ENCODE results near the gene EFEMP2. TPM values are rescaled to one million over a fixed set of nuclear protein-coding genes. Genes with fewer than 3 reads are reported as not detected.

EFEMP2 gene
- total RNA-seq, 2 donors from 2014 or later: 16.2 to 25.4 TPM

GRCh38 chr11:65890324-65891218 lies 18.0 kb upstream of the EFEMP2 start, which contains the start of gene CCDC85B:
Gene CCDC85B (plus strand): TSS chr11:65890673. CDS start chr11:65890784, 111 bp downstream.
- peak within 1 kb of the TSS; percentile 3 to 58 for H3K4me3 ChIP-seq
- H3K4me1 ChIP-seq: peaks cover 46% of the 10 kb centered on the region
- H3K9me3 ChIP-seq: no peaks in the 10 kb centered on the region
- intact Hi-C loops (cut with DNase I): no loop called here
- ATAC-seq (peak; percentile 80), DNase-seq (peak; percentile 97 to 98 (median 98))
- WGBS, 2 donors: 0 to 4% methylated on average over 16 to 70 of the region's 94 CpGs
- H3K27me3 ChIP-seq: no peaks in the 10 kb centered on the region
- TF ChIP-seq CTCF (IDR thresholded peaks at IDR 0.05) (peak in 3 of 7 experiments; percentile 16 to 36 (median 20)), POLR2A (IDR thresholded peaks at IDR 0.05) (peak; percentile 64 to 85 (median 74))
- no peaks in the 10 kb centered on the region for H3K36me3 ChIP-seq (replicated peaks in 1 of 2; ENCODE audit: insufficient read depth in 1 of 2, low read depth in 2 of 2)
- H3K27ac ChIP-seq: peak within 1 kb of the TSS; percentile 66 to 91 (median 87)

GRCh38 chr11:65888163-65888814 lies 15.7 kb upstream of the EFEMP2 start, which contains the start of gene FIBP:
Gene FIBP (minus strand): TSS chr11:65888471. CDS start chr11:65888418, 53 bp downstream.
- Histone ChIP-seq H3K4me1 (peaks cover 51% of the 10 kb centered on the region), H3K4me3 (peak within 1 kb of the TSS; percentile 51 to 58), H3K36me3 (replicated peaks in 1 of 2; ENCODE audit: insufficient read depth in 1 of 2, low read depth in 2 of 2) (peaks cover 0 to 7% of the 10 kb centered on the region in 2 donors), H3K27ac (peak within 1 kb of the TSS; percentile 85 to 91 (median 88)), H3K27me3 (no peaks in the 10 kb centered on the region), H3K9me3 (no peaks in the 10 kb centered on the region)
- TF ChIP-seq CTCF (IDR thresholded peaks at IDR 0.05) (peak; percentile 80 to 96 (median 95)), POLR2A (IDR thresholded peaks at IDR 0.05) (peak; percentile 79 to 92 (median 91))
- intact Hi-C loops (cut with DNase I): no loop called here
- DNase-seq (peak; percentile 97 to 98 (median 98)), ATAC-seq (peak; percentile 86)
- 0% methylated on average over 28 to 52 of the region's 57 CpGs for WGBS, 2 donors

- 2 to 7% methylated on average over 12 to 23 of the region's 23 CpGs for WGBS, 2 donors
These were observed 15.1 kb upstream of the EFEMP2 start for GRCh38 chr11:65887723-65888162.

More at GRCh38 chr11:65887723-65888162, 15.1 kb upstream of the EFEMP2 start:
- H3K4me1 ChIP-seq: peaks cover 51% of the 10 kb centered on the region
- no peaks in the 10 kb centered on the region for H3K27me3 ChIP-seq
- peaks cover 0 to 7% of the 10 kb centered on the region in 2 donors for H3K36me3 ChIP-seq (replicated peaks in 1 of 2; ENCODE audit: insufficient read depth in 1 of 2, low read depth in 2 of 2)
- ATAC-seq (no peak), DNase-seq (no peak)
- no peaks in the 10 kb centered on the region for H3K9me3 ChIP-seq
- intact Hi-C loops (cut with DNase I): no loop called here
- H3K27ac ChIP-seq: peak overlapping the region; percentile 74 to 91 (median 87)
- peak overlapping the region; percentile 51 to 58 for H3K4me3 ChIP-seq
- TF ChIP-seq CTCF (IDR thresholded peaks at IDR 0.05): no peak
- no peak for TF ChIP-seq POLR2A (IDR thresholded peaks at IDR 0.05)
